SK-N-SH treated with all-trans-retinoic acid at 6 μM for 48 hours (cell line): ENCODE measurements around the gene KRTAP9-1.
"Not testable (repeated sequence)": the region's sequence is repeated elsewhere in the genome, so short reads cannot be mapped to it uniquely, and the experiment has no call there.

ENCODE experiments used
- BACH2 ChIP-seq: fragments of 250-450 bp; sonication (Bioruptor Pico); IDR thresholded peaks from 2 replicates; pipeline ENCODE4 v1.9.0; 2021; ENCODE audit warnings: mild to moderate bottlenecking, borderline replicate concordance
- CREB5 ChIP-seq: fragments of 250-450 bp; sonication (Bioruptor Pico); IDR thresholded peaks from 2 replicates; pipeline ENCODE4 v1.5.1; 2020; ENCODE audit warnings: low read depth, mild to moderate bottlenecking, moderate library complexity
- PATZ1 ChIP-seq: fragments of 250-450 bp; sonication (Bioruptor Pico); IDR thresholded peaks from 2 replicates; pipeline ENCODE4 v1.8.0; 2020; ENCODE audit warnings: mild to moderate bottlenecking, moderate library complexity, borderline replicate concordance
- RARB ChIP-seq: fragments of 250-450 bp; sonication (Bioruptor Pico); IDR thresholded peaks from 2 replicates; pipeline ENCODE4 v1.8.0; 2021; ENCODE audit warnings: mild to moderate bottlenecking, moderate library complexity
- TSHZ2 ChIP-seq: fragments of 250-450 bp; sonication (Bioruptor Pico); IDR thresholded peaks from 2 replicates; pipeline ENCODE4 v1.5.0; 2020; ENCODE audit warnings: mild to moderate bottlenecking, moderate library complexity
- ZFP30 ChIP-seq: fragments of 450-650 bp; formaldehyde crosslinking; IDR thresholded peaks from 2 replicates; pipeline ENCODE4 v1.5.0; 2022; ENCODE audit warnings: mild to moderate bottlenecking, moderate library complexity

- TF ChIP-seq CREB5; ZFP30; PATZ1 (CRISPR knock-in tag); RARB (CRISPR knock-in tag); TSHZ2 (CRISPR knock-in tag); BACH2 (CRISPR knock-in tag): not testable (repeated sequence)
These were observed 40.6 kb upstream of the KRTAP9-1 start for GRCh38 chr17:41148971-41149651.
